EL (cell line): ENCODE data around the gene PGRMC2.

Experiments
- DNase-seq: peaks from one replicate; pipeline ENCODE4 v3.0.0-alpha.2; 2016

The PGRMC2 gene

GRCh38 chr4:128287141-128287870 lies at the start of gene PGRMC2:
Gene PGRMC2, minus strand, starts transcription at chr4:128287813. Its CDS starts 23 bp downstream, at chr4:128287790.
- DNase-seq: peak; percentile 50

- peak; percentile 38 for DNase-seq
Observed at GRCh38 chr4:128335541-128335940, 47.9 kb upstream of the PGRMC2 start.

- no peak for DNase-seq
Observed at GRCh38 chr4:128334256-128334655, 46.6 kb upstream of the PGRMC2 start.

GRCh38 chr4:128333309-128334018 lies 45.9 kb upstream of the PGRMC2 start:
- DNase-seq: no peak

- no peak for DNase-seq
Observed at GRCh38 chr4:128332081-128332480, 44.5 kb upstream of the PGRMC2 start.

GRCh38 chr4:128329638-128330037 lies 42.0 kb upstream of the PGRMC2 start:
- no peak for DNase-seq

GRCh38 chr4:128328106-128328505 lies 40.5 kb upstream of the PGRMC2 start:
- no peak for DNase-seq

- DNase-seq: no peak
Observed at GRCh38 chr4:128323401-128323800, 35.8 kb upstream of the PGRMC2 start.

GRCh38 chr4:128322986-128323385 lies 35.4 kb upstream of the PGRMC2 start:
- DNase-seq: peak; percentile 94

GRCh38 chr4:128322311-128322710 lies 34.7 kb upstream of the PGRMC2 start:
- DNase-seq: peak; percentile 63

GRCh38 chr4:128320656-128321055 lies 33.0 kb upstream of the PGRMC2 start:
- peak; percentile 37 for DNase-seq

- DNase-seq: peak; percentile 72
Observed at GRCh38 chr4:128315756-128316520, 28.3 kb upstream of the PGRMC2 start.

- no peak for DNase-seq
Observed at GRCh38 chr4:128311659-128312403, 24.2 kb upstream of the PGRMC2 start.

- peak; percentile 26 for DNase-seq
Observed at GRCh38 chr4:128310266-128310697, 22.7 kb upstream of the PGRMC2 start.

- DNase-seq: no peak
Observed at GRCh38 chr4:128309585-128309984, 22.0 kb upstream of the PGRMC2 start.

GRCh38 chr4:128308986-128309385 lies 21.4 kb upstream of the PGRMC2 start:
- no peak for DNase-seq

- no peak for DNase-seq
Observed at GRCh38 chr4:128307123-128307571, 19.5 kb upstream of the PGRMC2 start.

- DNase-seq: no peak
Observed at GRCh38 chr4:128305942-128306341, 18.3 kb upstream of the PGRMC2 start.

GRCh38 chr4:128303986-128304385 lies 16.4 kb upstream of the PGRMC2 start:
- no peak for DNase-seq

GRCh38 chr4:128303405-128303785 lies 15.8 kb upstream of the PGRMC2 start:
- DNase-seq: no peak

- no peak for DNase-seq
Observed at GRCh38 chr4:128301979-128302378, 14.4 kb upstream of the PGRMC2 start.

- DNase-seq: no peak
Observed at GRCh38 chr4:128299848-128300247, 12.2 kb upstream of the PGRMC2 start.

- DNase-seq: no peak
Observed at GRCh38 chr4:128298852-128299251, 11.2 kb upstream of the PGRMC2 start.
